ENCODE data around the gene NAV2.

DNA sequence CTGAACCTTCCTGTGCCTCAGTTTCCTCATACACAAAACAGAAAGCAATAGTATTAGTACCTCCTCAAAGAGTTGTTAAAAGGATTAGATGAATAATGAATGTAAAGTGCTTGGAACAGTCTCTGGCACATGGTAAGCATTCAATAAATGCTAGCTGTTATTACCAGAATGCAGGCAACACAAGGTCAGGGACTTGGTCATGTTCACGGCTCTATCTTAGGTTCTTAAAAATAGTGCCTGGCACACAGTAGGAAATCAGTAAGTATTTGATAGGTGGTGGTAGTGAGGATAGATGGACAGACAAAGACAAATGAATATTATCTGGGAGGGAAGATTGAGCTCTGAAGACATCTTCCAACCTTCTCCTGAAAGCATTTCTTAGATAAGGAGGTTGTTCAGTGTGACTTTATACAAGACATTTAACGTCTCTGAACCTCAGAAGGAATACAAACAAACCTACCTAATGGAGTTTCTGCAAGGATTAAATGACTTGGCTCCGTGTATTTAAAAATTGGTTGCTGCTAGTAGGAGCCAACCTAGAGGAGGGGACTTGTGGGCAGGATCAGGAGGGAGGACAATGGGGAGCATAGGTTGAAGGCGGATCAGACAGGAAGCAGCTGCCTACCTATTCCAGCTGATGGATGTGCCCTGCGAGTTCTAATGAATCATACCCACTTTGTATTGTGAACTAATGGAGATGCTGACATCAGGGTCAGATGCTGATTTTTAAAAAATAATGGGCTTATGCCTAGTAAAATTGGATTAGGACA is 353.6 kb downstream of the NAV2 start:
- TF ChIP-seq, protein P1, sequence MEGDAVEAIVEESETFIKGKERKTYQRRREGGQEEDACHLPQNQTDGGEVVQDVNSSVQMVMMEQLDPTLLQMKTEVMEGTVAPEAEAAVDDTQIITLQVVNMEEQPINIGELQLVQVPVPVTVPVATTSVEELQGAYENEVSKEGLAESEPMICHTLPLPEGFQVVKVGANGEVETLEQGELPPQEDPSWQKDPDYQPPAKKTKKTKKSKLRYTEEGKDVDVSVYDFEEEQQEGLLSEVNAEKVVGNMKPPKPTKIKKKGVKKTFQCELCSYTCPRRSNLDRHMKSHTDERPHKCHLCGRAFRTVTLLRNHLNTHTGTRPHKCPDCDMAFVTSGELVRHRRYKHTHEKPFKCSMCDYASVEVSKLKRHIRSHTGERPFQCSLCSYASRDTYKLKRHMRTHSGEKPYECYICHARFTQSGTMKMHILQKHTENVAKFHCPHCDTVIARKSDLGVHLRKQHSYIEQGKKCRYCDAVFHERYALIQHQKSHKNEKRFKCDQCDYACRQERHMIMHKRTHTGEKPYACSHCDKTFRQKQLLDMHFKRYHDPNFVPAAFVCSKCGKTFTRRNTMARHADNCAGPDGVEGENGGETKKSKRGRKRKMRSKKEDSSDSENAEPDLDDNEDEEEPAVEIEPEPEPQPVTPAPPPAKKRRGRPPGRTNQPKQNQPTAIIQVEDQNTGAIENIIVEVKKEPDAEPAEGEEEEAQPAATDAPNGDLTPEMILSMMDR (IDR thresholded peaks at IDR 0.05; ENCODE audit: borderline replicate concordance, extremely low read depth, low read length, poor library complexity, severe bottlenecking) = no peak
- TF ChIP-seq EZH2 (IDR thresholded peaks at IDR 0.05; ENCODE audit: borderline replicate concordance, low read depth, low read length, severe bottlenecking) = no peak

Measured in DND-41 (cell line).